HepG2 (cell line): ENCODE data around the gene ZNF771. TPM values are rescaled to one million over a fixed set of nuclear protein-coding genes. Genes with fewer than 3 reads are reported as not detected.

Source experiments
- ATAC-seq: fragments of 200-7000 bp; cut with Tn5 transposase; 3 replicates; pipeline ENCODE4 v1.9.1; 2020; ENCODE audit warnings: mild to moderate bottlenecking, moderate library complexity
- BruUV-seq: library from RNA; stranded (reverse); fragments of 400-500 nt; replicated peaks from 2 replicates; lab custom pipeline; 2021; lab: Mats Ljungman, UMichigan
- CTCF ChIA-PET: fragments of 300-600 bp; formaldehyde crosslinking; extraction: SDS; loops from one replicate; lab custom pipeline; 2021; ENCODE audit warnings: low total read pairs, inconsistent platforms, low intra/inter-chr PET ratio; lab: Yijun Ruan, JAX
- POLR2A ChIA-PET: fragments of 350-600 bp; sonication (Branson Sonifier 250); formaldehyde crosslinking; loops from one replicate; lab custom pipeline; 2020; ENCODE audit warnings: antibody characterized with exemption, inconsistent platforms; lab: Yijun Ruan, JAX
- DNase-seq: peaks from one replicate; pipeline ENCODE4 v3.0.0-alpha.2; 2015; ENCODE audit warnings: low spot score
- FAIRE-seq: peaks from 3 replicates; lab custom pipeline; 2011; peaks lifted over from hg19 to GRCh38; lab: Jason Lieb, UNC
- H2AFZ ChIP-seq: one replicate; pipeline ENCODE4 v1.6.1; 2011; ENCODE audit warnings: low read length, inconsistent platforms
- H3K27ac ChIP-seq: fragments of 300-600 bp; 3 replicates; pipeline ENCODE4 v1.8.0; 2011; ENCODE audit warnings: mixed run types, mild to moderate bottlenecking, mixed read lengths, low read length, inconsistent platforms; ENCODE audit not compliant: insufficient read depth; ENCODE audit errors: extremely low read length
- H3K27me3 ChIP-seq, 2 experiments: fragments of 200-600 bp in 1 of 2; 2 replicates in 1 of 2; 3 replicates in 1 of 2; pipeline versions ENCODE4 v1.6.0 to v1.8.0; 2011; ENCODE audit warnings: low read length in 2 of 2, mild to moderate bottlenecking in 2 of 2, moderate library complexity in 2 of 2, inconsistent platforms in 1 of 2; ENCODE audit not compliant: insufficient read depth in 2 of 2, control insufficient read depth in 1 of 2
- H3K36me3 ChIP-seq, 2 experiments: fragments of 200-600 bp in 1 of 2; replicated peaks in 1 of 2; 2 replicates in 1 of 2; 3 replicates in 1 of 2; pipeline versions ENCODE4 v1.5.1 to v1.8.0; 2011; ENCODE audit warnings: low read length in 2 of 2, inconsistent platforms in 1 of 2; ENCODE audit not compliant: insufficient read depth in 2 of 2, control insufficient read depth in 1 of 2
- H3K4me1 ChIP-seq: 2 replicates; pipeline ENCODE4 v1.5.1; 2012; ENCODE audit warnings: low read length, inconsistent platforms; ENCODE audit not compliant: insufficient read depth
- H3K4me2 ChIP-seq: 2 replicates; pipeline ENCODE4 v1.6.0; 2011; ENCODE audit warnings: low read depth, low read length, inconsistent platforms
- H3K4me3 ChIP-seq, 3 experiments: fragments of 200-600 bp in 1 of 3; sonication (generic), shearing (Covaris generic) in 1 of 3; replicated peaks in 1 of 3; 2 replicates each; pipeline ENCODE4 v1.5.1; 2011 to 2016; ENCODE audit warnings: low read length in 3 of 3, inconsistent platforms in 2 of 3, low read depth in 2 of 3, mild to moderate bottlenecking in 2 of 3, control low read depth in 1 of 3, mixed read lengths in 1 of 3; ENCODE audit not compliant: insufficient read depth in 1 of 3
- H3K79me2 ChIP-seq: one replicate; pipeline ENCODE4 v1.6.1; 2011; ENCODE audit warnings: low read length, inconsistent platforms; ENCODE audit not compliant: insufficient read depth
- H3K9ac ChIP-seq: 2 replicates; pipeline ENCODE4 v1.6.0; 2011; ENCODE audit warnings: mild to moderate bottlenecking, low read depth, low read length, inconsistent platforms; ENCODE audit not compliant: insufficient read depth
- H3K9me3 ChIP-seq: 2 replicates; pipeline ENCODE4 v1.5.1; 2012; ENCODE audit warnings: mild to moderate bottlenecking, low read length
- H4K20me1 ChIP-seq: 2 replicates; pipeline ENCODE4 v1.6.0; 2011; ENCODE audit warnings: inconsistent platforms, mild to moderate bottlenecking, low read length, moderate library complexity; ENCODE audit not compliant: insufficient read depth
- HNF1A ChIP-seq, 2 experiments: sonication (generic) in 1 of 2; formaldehyde crosslinking in 1 of 2; IDR thresholded peaks; 2 replicates each; pipeline versions ENCODE4 v1.4.0 to v1.6.1; 2016 to 2020; ENCODE audit warnings: borderline replicate concordance in 1 of 2, low read depth in 1 of 2, mild to moderate bottlenecking in 1 of 2, missing genetic modification reagents in 1 of 2
- KLF11 ChIP-seq: IDR thresholded peaks from 2 replicates; pipeline ENCODE4 v1.6.1; 2016; ENCODE audit warnings: missing compliant biosample characterization
- MTF2 ChIP-seq: sonication (generic); formaldehyde crosslinking; IDR thresholded peaks from 2 replicates; pipeline ENCODE4 v1.5.0; 2020; ENCODE audit warnings: missing genetic modification reagents, borderline replicate concordance
- SCMH1 ChIP-seq: sonication (generic); formaldehyde crosslinking; IDR thresholded peaks from 2 replicates; pipeline ENCODE4 v1.9.0; 2021; ENCODE audit warnings: missing genetic modification reagents, mild to moderate bottlenecking, borderline replicate concordance
- SIN3A ChIP-seq: IDR thresholded peaks from 2 replicates; pipeline ENCODE4 v1.6.1; 2011; ENCODE audit warnings: low read depth, mild to moderate bottlenecking, control low read depth, low read length, borderline replicate concordance
- SP4 ChIP-seq: sonication (generic); formaldehyde crosslinking; IDR thresholded peaks from 2 replicates; pipeline ENCODE4 v1.8.1; 2023; ENCODE audit warnings: mild to moderate bottlenecking, missing genetic modification reagents
- ZNF280B ChIP-seq: sonication (generic); formaldehyde crosslinking; IDR thresholded peaks from 2 replicates; pipeline ENCODE4 v1.5.0; 2020; ENCODE audit warnings: missing genetic modification reagents, mild to moderate bottlenecking, borderline replicate concordance
- ZNF629 ChIP-seq: sonication (generic); formaldehyde crosslinking; conservative IDR thresholded peaks from 2 replicates; pipeline ENCODE4 v1.5.0; 2020; ENCODE audit warnings: missing genetic modification reagents
- ZSCAN31 ChIP-seq: sonication (generic); formaldehyde crosslinking; IDR thresholded peaks from 2 replicates; pipeline ENCODE4 v1.5.0; 2020; ENCODE audit warnings: low read depth, mild to moderate bottlenecking, missing genetic modification reagents
- WGBS: methylation state at CpG from one replicate; pipeline ENCODE4 v1.1.6; 2017; ENCODE audit warnings: low lambda C conversion rate; 5-methylcytosine and 5-hydroxymethylcytosine counted together
- in situ Hi-C: cut with HindIII; loops from 2 replicates; pipeline ENCODE4 v1.10.0; 2017; ENCODE audit warnings: low pct_unique_long_range_greater_than_20kb; ENCODE audit not compliant: extremely low pct_ligation_motif_present
- intact Hi-C: fragments of 100-400 bp; cut with micrococcal nuclease; formaldehyde crosslinking; loops from one replicate; pipeline ENCODE4 v1.10.0; 2022; ENCODE audit not compliant: unreplicated experiment
- polyA plus RNA-seq, 8 experiments: library from polyadenylated mRNA; depleted of rRNA in 3 of 8; stranded (reverse) in 7 of 8; unstranded in 1 of 8; fragments of >200 nt; fragmentation: Illumina TruSeq in 4 of 8; extraction: Trizol in 4 of 8; gene quantifications; 2 replicates each; pipeline versions ENCODE4 v1.2.1 to v1.2.3, GENCODE V29; 2011 to 2016; ENCODE audit warnings: low read depth in 4 of 8, missing spikeins in 1 of 8, mixed read lengths in 1 of 8; ENCODE audit not compliant: insufficient read depth in 1 of 8
- total RNA-seq, 5 experiments: library from RNA; depleted of rRNA; stranded (reverse); fragments of >200 nt; fragmentation: Illumina TruSeq; extraction: Trizol; gene quantifications; 2 replicates each; pipeline ENCODE4 v1.2.3, GENCODE V29; 2016; ENCODE audit warnings: low read depth in 1 of 5

ZNF771 gene
- total and polyA plus RNA-seq, 2 of the 13 experiments (the other 11 are each of a cell fraction or from before 2014, with no cell fraction given) = 5.0 to 11.8 TPM

GRCh38 chr16:30368792-30369090 is 38.7 kb upstream of the ZNF771 start:
- intact Hi-C loops (no loop called here), in situ Hi-C loops (no loop called here)
- ATAC-seq (no peak), DNase-seq (no peak), FAIRE-seq (no peak)
- ChIA-PET POLR2A (interaction anchor here (1.2 to 4.7 kb wide), 4 partner anchors 12 to 33 kb away, joined by 3 to 94 read pairs (median 9); partner anchors contain the start of genes CD2BP2 and ZNF48), CTCF (interaction anchor here (1.4 kb wide), 1 partner anchor 40 kb away, joined by 3 read pairs; no protein-coding TSS in a partner anchor)
- Histone ChIP-seq H3K4me1 (peaks cover 45% of the 10 kb centered on the region), H3K4me2 (peak overlapping the region; percentile 91), H3K9me3 (no peaks in the 10 kb centered on the region), H3K27ac (no peak overlapping the region), H3K36me3 (peaks cover 8 to 16% of the 10 kb centered on the region in 2 experiments; a peak in 3 of 5 replicates), H3K27me3 (no peaks in the 10 kb centered on the region; a peak in 1 of 5 replicates), H2AFZ (no peak overlapping the region), H4K20me1 (peaks cover 20% of the 10 kb centered on the region; the same call in 1 of the 2 replicates), H3K4me3 (peak overlapping the region; percentile 80 to 90 (median 86)), H3K79me2 (peaks cover 37% of the 10 kb centered on the region), H3K9ac (peak overlapping the region; percentile 75)
- BruUV-seq = no TSS peak
- TF ChIP-seq ZNF629 (CRISPR knock-in tag) = peak; percentile 66; the same call in 1 of the 2 replicates
- 0 out of 2 replicates have a peak, but pooled peaks have one; percentile 13 for TF ChIP-seq KLF11 (CRISPR knock-in tag)
- TF ChIP-seq SIN3A = 0 out of 2 replicates have a peak, but pooled peaks have one; percentile 5
- TF ChIP-seq SCMH1 (CRISPR knock-in tag) = no peak
- 17% methylated on average over 3 of the region's 4 CpGs for WGBS

GRCh38 chr16:30369091-30369937 is 38.1 kb upstream of the ZNF771 start:
- no peak for FAIRE-seq
- no TSS peak for BruUV-seq
- CTCF ChIA-PET = interaction anchor here (1.4 kb wide), 1 partner anchor 40 kb away, joined by 3 read pairs; no protein-coding TSS in a partner anchor
- ATAC-seq = no peak
- peaks cover 8 to 16% of the 10 kb centered on the region in 2 experiments; a peak in 3 of 5 replicates for H3K36me3 ChIP-seq
- in situ Hi-C loops (no loop called here), intact Hi-C loops (no loop called here)
- peak overlapping the region; percentile 51 for H3K27ac ChIP-seq
- no peaks in the 10 kb centered on the region; a peak in 1 of 5 replicates for H3K27me3 ChIP-seq
- under 1% methylated on average over 23 of the region's 45 CpGs for WGBS
- H3K4me3 ChIP-seq = peak overlapping the region; percentile 80 to 90 (median 86)
- peaks cover 37% of the 10 kb centered on the region for H3K79me2 ChIP-seq
- peak overlapping the region; percentile 91 for H3K4me2 ChIP-seq
- no peak for DNase-seq
- H2AFZ ChIP-seq = no peak overlapping the region
- no peaks in the 10 kb centered on the region for H3K9me3 ChIP-seq
- H3K4me1 ChIP-seq = peaks cover 45% of the 10 kb centered on the region
- POLR2A ChIA-PET = interaction anchor here (1.2 to 4.7 kb wide), 7 partner anchors 12 to 38 kb away, joined by 3 to 94 read pairs (median 26); partner anchors contain the start of genes CD2BP2, ZNF48 and ZNF771
- peak overlapping the region; percentile 75 for H3K9ac ChIP-seq
- H4K20me1 ChIP-seq = peaks cover 20% of the 10 kb centered on the region; the same call in 1 of the 2 replicates
- TF ChIP-seq SP4 (CRISPR knock-in tag) (peak; percentile 54; the same call in 1 of the 2 replicates), ZNF280B (CRISPR knock-in tag) (peak; percentile 40; the same call in 1 of the 2 replicates), HNF1A (IDR thresholded peaks at IDR 0.05; ENCODE audit: low read depth) (no peak), HNF1A (CRISPR knock-in tag; IDR thresholded peaks at IDR 0.05; ENCODE audit: borderline replicate concordance) (0 out of 2 replicates have a peak, but pooled peaks have one; percentile 19), MTF2 (CRISPR knock-in tag) (no peak), ZSCAN31 (0 out of 2 replicates have a peak, but pooled peaks have one; percentile 9)
